LNCaP clone FGC (cell line): ENCODE data around the gene SEC24A.
"Not testable (repeated sequence)": the region's sequence is repeated elsewhere in the genome, so short reads cannot be mapped to it uniquely, and the experiment has no call there.

ENCODE experiments used
- DNase-seq: peaks from one replicate; pipeline ENCODE4 v3.0.0-alpha.2; 2011; ENCODE audit warnings: low read depth
- H3K4me3 ChIP-seq: 2 replicates; pipeline ENCODE4 v1.5.1; 2011; ENCODE audit warnings: mild to moderate bottlenecking, low read depth, low read length, control low read depth
- CTCF ChIP-seq: IDR thresholded peaks from 2 replicates; pipeline ENCODE4 v1.5.1; 2012; ENCODE audit warnings: mild to moderate bottlenecking; ENCODE audit not compliant: control insufficient read depth, insufficient read depth; ENCODE audit errors: extremely low read depth

SEC24A gene

DNA sequence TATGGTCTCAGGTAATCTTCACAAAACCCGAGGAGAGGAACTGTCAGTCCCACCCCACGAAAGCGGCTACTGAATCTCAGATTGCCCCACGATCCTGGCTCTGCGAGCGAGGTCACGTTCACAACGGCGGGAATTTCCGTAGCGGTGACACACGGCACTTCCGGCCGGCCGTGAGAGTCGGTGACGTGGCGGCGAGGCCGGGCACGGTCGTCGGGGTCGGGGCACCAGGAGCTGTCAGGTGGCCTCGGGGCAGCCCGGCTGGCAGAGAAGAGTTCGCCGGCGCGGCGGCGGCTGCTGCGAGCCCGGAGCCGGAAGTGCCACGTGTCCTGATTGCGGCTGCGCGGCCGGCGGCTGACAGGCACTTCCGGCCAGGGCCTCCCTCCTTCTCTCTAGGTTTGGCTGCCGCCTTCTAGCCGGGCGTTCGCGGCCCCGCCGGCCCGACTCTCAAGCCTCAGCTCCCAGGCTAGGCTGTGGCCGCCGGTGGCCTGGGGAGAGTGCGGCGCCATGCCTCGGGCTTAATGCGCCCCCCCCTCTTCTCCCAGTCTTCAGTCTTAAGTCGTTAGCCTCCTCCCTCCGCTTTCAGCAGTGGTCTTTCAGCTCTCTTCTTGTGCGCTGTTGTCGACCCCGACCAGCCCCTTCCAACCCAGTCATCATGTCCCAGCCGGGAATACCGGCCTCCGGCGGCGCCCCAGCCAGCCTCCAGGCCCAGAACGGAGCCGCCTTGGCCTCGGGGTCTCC, at the start of gene SEC24A:
SEC24A (plus strand) TSS at position 361 of the 738 bp plus-strand sequence; CDS start at position 653, 292 bp downstream.
- H3K4me3 ChIP-seq = peak within 1 kb of the TSS; percentile 98
- peak; percentile 78 for DNase-seq
- TF ChIP-seq CTCF = no peak

DNA sequence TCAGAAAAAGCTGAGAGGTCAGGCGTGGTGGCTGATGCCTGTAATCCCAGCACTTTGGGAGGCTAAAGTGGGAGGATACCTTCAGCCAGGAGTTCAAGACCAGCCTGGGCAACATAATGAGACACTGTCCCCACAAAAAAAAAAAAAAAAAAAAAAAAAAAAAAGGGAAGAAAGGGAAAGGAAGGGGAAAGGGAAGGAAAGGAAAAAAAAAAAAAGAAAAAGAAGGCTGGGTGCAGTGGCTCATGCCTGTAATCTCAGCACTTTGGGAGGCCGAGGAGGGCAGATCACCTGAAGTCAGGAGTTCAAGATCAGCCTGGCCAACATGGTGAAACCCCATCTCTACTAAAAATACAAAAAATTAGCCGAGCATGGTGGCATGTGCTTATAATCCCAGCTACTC, 48.8 kb upstream of the SEC24A start:
- not testable (repeated sequence) for DNase-seq

DNA sequence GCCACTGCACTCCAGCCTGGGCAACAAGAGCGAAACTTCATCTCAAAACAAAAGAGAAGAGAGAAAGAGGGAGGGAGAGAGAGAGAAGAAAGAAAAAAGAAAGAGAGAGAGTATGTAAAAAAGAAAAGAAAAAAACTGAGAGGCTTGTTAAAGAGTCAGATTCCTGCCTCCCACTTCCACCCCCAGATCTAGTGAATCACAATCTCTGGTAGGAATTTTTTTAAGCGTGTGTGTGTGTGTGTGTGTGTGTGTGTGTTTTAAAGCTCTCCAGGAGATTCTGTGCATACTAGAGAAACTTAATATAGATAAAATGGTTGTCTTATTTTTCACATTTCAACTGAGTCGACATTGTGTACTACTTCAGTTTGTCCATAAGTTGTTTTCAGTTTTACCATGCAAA, 48.0 kb upstream of the SEC24A start:
- no peak for DNase-seq
- no peak overlapping the region for H3K4me3 ChIP-seq
- TF ChIP-seq CTCF = no peak

More for the DNA sequence above, 48.8 kb upstream of the SEC24A start:
- H3K4me3 ChIP-seq = not testable (repeated sequence)

GRCh38 chr5:134603059-134603458, 45.5 kb upstream of the SEC24A start:
- H3K4me3 ChIP-seq = no peak overlapping the region
- TF ChIP-seq CTCF = no peak
- no peak for DNase-seq

DNA sequence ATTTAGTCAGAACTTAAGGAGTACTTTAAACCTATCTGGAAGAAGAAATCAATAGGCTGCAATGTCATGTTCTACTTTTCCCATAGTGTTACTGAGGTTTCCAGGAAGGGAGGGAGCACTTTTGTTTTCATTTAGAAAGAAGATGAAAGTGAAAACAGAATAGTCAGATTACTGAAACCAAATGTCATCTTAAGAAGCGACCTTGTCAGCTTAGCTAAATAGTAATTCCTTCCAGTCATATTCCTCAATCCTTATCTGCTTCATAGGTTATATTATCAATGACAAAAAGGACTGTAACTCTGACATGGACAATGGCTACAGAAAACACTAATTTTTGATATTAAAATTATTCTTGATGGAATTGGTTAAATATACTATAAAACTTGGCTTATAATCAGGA, 43.7 kb upstream of the SEC24A start:
- H3K4me3 ChIP-seq = no peak overlapping the region
- TF ChIP-seq CTCF = no peak
- no peak for DNase-seq

GRCh38 chr5:134606726-134607125, 41.9 kb upstream of the SEC24A start:
- TF ChIP-seq CTCF = no peak
- H3K4me3 ChIP-seq = no peak overlapping the region
- DNase-seq = no peak

- no peak overlapping the region for H3K4me3 ChIP-seq
- no peak for DNase-seq
- TF ChIP-seq CTCF = no peak
Observed at GRCh38 chr5:134608555-134608954, 40.0 kb upstream of the SEC24A start.
